CMK (cell line): ENCODE measurements around the gene PMFBP1.
A peak's percentile ranks its signal among the peaks of the same experiment; 100 is the strongest.

Source experiments
- DNase-seq: peaks from one replicate; pipeline ENCODE4 v3.0.0-alpha.2; 2010; ENCODE audit warnings: low read depth

PMFBP1 gene, protein sequence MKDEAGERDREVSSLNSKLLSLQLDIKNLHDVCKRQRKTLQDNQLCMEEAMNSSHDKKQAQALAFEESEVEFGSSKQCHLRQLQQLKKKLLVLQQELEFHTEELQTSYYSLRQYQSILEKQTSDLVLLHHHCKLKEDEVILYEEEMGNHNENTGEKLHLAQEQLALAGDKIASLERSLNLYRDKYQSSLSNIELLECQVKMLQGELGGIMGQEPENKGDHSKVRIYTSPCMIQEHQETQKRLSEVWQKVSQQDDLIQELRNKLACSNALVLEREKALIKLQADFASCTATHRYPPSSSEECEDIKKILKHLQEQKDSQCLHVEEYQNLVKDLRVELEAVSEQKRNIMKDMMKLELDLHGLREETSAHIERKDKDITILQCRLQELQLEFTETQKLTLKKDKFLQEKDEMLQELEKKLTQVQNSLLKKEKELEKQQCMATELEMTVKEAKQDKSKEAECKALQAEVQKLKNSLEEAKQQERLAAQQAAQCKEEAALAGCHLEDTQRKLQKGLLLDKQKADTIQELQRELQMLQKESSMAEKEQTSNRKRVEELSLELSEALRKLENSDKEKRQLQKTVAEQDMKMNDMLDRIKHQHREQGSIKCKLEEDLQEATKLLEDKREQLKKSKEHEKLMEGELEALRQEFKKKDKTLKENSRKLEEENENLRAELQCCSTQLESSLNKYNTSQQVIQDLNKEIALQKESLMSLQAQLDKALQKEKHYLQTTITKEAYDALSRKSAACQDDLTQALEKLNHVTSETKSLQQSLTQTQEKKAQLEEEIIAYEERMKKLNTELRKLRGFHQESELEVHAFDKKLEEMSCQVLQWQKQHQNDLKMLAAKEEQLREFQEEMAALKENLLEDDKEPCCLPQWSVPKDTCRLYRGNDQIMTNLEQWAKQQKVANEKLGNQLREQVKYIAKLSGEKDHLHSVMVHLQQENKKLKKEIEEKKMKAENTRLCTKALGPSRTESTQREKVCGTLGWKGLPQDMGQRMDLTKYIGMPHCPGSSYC

DNA sequence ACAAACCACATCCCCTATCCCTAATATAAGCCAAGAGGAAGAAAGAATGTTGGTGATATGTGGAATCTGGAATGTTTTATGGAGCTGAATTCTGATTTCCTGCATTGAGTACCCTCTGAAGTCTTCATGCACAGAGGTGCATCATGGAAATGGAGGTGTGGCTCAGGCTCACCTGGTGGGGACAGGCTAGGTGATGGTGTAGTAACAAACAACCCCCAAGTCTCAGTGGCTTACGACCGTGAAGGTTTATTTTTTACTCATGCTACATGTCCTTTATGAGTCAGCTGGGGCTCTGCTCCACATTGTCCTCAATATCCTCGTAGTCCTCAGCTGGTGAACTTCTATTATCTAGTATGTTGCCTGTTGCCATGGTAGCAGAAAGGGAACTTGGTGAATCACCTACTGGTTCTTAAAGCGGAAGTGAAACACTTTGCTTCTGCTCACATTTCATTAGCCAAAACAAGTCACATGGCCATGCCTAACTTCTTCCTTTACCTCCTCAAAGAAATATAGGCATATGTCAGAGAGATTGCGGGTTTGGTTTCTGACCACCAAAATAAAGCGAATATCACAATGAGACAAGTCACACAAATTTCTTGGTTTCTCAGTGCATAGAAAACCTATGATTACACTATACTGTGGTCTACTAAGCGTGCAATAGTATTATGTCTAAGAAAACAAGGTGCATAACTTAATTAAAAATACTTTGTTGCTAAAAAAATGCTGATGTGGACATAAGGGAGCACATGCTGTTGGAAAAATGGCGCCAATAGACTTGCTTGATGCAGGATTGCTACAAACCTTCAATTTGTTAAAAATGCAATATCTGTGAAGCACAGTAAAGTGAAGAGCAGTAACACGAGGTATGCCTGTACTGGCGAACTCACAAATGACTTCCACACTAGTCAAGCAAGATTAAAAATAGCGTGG is at the start of gene PMFBP1:
TSS of gene PMFBP1 (minus strand) at position 51 of the 930 bp plus-strand sequence. CDS start 947 bp downstream, outside the sequence.
- peak; percentile 8 for DNase-seq

DNA sequence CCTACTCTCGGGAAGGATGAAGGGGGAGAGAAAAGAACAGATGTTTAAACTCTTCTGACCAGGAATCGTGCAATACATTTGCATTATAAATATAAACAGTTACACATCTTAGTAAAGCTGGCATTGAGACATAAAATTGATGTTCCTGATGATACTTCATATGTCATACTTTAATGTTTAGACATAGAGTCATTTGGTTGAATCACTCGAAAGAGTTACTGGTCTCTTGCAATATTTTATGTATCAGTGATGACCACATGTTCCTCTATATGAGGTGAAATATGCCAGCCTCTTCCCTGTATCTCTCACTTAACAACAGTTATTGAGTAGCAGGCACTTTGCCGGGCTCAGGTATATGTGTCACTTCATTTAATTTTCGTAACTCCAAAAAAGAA is 49.7 kb upstream of the PMFBP1 start:
- DNase-seq, result no peak

DNA sequence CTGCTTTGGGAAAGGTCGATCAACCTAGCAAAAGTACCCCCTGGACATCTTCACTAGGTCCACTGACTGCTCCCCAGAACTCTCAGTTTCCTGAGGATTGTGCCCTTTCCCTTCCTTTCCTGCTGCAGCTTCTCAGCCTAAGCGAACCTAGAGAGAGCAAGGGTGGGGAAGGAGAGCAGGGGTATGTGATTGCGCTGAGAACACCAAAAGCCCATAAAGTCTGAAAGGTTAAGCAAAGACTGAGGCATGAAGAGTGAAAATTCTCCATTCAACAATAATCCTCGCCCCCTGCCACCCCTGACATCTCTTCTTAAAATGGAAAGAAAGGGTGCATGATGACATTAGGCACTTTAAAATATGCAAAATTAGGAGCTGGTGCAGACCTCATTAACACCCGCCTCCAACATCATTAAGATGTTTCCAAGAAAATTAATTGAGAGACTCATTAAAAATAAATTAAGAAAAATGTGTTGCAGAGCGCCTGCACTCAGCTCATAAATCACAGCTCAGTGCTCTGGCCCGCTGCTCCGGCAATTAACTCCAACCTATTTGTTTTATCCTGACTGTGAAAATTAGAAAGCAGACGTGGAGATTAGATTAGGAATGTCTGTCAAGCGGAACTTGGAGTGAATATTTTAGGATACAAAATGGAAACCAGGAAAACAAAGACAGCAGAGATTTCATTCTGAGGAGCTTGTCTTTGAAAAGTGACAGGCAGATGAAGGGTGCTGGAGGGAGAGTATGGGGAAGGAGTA is 49.1 kb upstream of the PMFBP1 start:
- no peak for DNase-seq

GRCh38 chr16:72219282-72219681 is 47.3 kb upstream of the PMFBP1 start:
- DNase-seq, result no peak

- DNase-seq, result no peak
Observed at GRCh38 chr16:72216767-72217166, 44.8 kb upstream of the PMFBP1 start.

GRCh38 chr16:72214821-72215220 is 42.9 kb upstream of the PMFBP1 start:
- no peak for DNase-seq

GRCh38 chr16:72211110-72211509 is 39.2 kb upstream of the PMFBP1 start:
- no peak for DNase-seq

- DNase-seq, result no peak
Observed at GRCh38 chr16:72210555-72210954, 38.6 kb upstream of the PMFBP1 start.

- DNase-seq, result no peak
Observed at GRCh38 chr16:72210072-72210471, 38.1 kb upstream of the PMFBP1 start.

DNA sequence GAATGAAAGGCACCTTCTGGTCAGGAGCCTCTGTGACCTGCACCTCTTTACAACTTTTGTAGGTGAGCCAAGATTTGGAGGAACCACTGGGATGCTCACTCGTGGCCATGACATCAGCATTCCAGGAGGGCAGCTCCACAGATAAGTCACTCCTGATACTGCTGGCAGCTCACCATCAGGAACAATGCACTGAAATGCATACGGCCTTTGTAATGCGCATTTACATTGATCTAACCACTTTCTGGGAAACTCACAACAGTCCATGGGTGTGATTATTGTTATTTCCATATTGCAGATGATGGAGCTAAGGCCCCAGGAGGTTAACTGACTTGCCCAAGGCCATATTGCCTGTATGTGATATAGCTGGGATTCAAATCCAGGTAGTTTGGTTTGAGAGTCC is 34.3 kb upstream of the PMFBP1 start:
- DNase-seq, result no peak

GRCh38 chr16:72203401-72203800 is 31.4 kb upstream of the PMFBP1 start:
- DNase-seq, result no peak

DNA sequence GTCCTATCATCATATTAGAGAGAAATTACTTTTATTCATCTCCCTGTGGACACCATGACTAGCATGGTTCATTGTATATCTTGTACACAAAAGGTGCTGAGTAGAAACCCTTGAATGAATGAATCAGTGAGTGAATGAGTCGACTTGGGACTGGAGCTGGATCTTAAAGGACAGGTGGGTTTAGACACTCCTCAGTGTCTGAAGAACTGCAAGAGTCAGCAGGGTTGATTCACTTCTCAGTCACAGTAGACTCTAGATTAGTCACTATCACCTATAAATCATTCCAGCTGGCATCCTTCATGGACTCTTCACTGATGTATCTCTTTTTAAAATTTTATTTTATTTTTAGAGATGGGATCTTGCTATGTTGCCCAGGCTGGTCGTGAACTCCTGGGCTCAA is 30.1 kb upstream of the PMFBP1 start:
- no peak for DNase-seq

- DNase-seq, result no peak
Observed at GRCh38 chr16:72201387-72201786, 29.4 kb upstream of the PMFBP1 start.

DNA sequence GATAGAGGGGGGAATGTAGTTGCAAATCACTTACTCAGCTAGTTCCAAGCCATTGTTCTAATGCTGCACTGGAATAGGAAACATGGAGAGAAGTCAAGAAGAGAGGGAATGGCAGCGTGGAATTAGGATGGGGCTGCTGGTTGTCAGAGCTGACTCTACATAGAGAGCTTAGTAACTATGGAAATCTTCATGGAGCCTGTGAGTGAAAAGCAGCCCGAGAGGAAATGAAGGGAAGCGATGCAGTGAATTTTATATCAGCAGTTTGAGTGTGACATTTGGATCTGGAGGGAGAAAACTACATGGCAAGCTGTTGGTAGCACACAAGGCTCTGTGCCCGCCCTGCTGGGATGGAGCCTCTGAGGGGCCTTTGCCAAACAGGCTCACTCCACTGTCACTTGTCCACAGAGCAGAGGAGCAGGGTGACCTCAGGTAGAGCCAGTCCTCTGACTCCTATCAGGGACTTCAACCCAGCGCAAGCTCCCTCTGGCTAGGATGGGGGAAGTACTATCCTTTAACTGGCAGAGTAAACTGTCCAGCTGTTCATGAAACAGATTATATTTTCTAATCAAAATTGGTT is 27.9 kb upstream of the PMFBP1 start:
- no peak for DNase-seq

- no peak for DNase-seq
Observed at GRCh38 chr16:72198771-72199201, 26.8 kb upstream of the PMFBP1 start.

DNA sequence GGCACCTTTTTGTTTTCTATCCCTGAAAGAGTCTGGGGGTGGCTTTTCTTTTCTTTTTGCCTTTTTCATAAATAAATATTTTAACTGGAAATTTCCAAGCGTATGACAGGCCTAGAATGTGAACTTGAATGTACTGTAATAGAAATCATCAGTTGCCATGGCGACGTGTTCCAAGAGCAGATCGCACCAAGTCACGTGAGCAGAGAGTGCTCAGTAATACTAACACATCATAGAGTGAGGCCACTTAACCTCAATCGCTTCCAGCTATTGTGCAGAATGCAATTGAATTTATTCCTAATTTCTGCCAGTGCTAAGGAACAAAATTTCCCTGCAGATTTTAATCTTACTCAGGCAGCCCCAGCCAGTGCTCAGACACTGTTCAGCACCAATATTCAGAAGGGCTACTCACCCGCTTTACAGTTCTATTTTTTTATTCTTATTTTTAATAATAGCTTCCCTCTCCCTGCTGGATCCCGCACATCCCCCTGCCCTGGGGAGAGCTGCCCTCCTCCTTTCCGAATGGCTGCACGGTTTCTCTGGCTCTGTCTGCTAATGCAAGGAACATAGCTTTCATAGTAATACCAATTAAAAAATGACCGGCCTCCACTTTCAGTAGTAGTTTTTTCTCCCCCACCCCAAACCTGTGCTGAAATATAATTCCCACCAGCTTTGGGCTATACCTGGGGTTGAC is 26.2 kb upstream of the PMFBP1 start:
- no peak for DNase-seq

- no peak for DNase-seq
Observed at GRCh38 chr16:72197545-72197944, 25.6 kb upstream of the PMFBP1 start.

DNA sequence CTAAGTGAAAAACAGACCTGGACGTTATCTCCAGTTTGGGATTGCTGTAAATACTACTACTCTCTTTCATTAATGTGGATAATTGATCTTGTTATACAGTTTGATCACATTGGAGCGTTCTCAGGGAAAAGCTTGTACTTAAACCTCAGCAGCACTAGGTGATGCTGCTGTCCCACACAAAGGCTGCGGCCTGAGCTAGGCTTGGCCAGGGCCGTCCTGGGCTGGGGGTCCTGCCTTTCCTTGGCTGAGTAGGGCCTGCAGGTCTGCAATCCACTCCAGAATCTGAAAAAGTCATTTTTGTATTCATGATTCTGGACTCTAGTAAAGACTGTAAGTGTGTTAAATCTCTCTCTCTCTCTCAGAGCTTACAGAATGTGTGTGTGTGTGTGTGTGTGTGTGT is 23.7 kb upstream of the PMFBP1 start:
- no peak for DNase-seq

- no peak for DNase-seq
Observed at GRCh38 chr16:72191551-72191950, 19.6 kb upstream of the PMFBP1 start.

- DNase-seq, result no peak
Observed at GRCh38 chr16:72189865-72190371, 18.0 kb upstream of the PMFBP1 start.
